HG02763 (cell line): ENCODE measurements around the gene SLAMF8.

Experiments used
- ATAC-seq: cut with Tn5 transposase; IDR thresholded peaks from one replicate; pipeline ENCODE4 v1.9.1; 2021; ENCODE audit warnings: mild to moderate bottlenecking, moderate library complexity; ENCODE audit not compliant: unreplicated experiment

The SLAMF8 gene

DNA sequence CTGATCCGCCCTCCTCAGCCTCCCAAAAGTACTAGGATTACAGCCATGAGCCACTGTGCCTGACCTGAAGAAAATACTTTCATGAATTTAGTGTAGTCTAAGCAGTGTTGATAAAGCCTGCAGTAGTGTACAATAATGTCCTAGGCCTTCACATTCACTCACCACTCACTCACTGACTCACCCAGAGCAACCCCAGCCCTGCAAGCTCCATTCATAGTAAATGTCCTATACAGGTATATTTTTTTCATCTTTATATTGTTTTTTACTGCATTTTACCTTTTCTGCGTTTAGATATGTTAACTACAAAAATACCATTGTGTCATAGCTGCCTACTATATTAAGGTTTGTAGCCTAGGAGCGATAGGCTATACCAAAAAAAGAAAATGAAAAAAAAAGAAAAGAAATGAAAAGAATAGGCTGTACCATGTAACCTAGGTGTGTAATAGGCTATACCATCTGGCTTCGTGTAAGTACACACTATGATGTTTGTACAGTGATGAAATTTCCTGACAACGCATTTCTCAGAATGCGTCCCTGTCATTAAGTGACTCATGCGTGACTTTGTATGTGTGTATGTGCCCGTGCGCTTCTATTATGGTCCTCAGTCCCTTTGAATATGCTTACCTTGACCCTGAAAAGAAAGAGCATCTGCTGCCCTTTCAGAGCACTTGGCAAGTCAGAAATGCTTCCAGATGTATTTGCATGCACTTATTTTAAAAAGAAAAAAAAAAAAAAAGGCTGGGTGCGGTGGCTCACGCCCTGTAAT, 9.2 kb upstream of the SLAMF8 start:
- no peak for ATAC-seq

DNA sequence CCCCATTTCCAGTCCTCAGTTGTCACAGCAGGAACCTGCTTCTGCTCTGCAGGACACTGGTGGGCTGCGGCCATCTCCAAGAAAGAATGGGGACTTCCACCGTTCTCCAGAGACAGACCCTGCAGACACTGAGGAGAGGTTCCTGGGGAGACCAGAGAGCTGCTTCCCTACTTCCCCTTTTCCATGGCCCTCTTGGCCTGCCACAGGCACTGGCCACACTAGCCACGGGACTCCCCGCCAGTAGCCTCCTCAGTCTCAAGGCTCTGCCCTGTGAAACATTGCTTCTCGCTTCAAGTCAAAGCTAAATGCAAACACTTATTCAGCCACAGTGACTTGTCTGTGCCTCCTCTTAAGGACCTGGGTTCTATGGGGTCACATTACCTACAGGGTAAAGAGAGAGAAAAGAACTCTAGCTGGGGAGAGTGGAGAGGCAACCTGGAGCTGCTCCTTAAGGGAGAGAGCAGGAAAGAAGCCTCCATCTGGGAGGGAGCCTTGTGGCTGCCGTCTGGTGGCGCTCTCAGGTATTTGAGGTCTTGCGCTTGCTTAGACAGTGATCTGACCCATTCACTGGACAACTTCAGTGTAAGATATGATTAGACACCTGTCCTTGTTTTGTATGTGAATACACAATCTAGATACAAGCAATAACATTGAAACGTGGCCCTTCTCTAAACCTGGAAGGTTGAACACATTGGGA, 5.4 kb upstream of the SLAMF8 start:
- no peak for ATAC-seq

DNA sequence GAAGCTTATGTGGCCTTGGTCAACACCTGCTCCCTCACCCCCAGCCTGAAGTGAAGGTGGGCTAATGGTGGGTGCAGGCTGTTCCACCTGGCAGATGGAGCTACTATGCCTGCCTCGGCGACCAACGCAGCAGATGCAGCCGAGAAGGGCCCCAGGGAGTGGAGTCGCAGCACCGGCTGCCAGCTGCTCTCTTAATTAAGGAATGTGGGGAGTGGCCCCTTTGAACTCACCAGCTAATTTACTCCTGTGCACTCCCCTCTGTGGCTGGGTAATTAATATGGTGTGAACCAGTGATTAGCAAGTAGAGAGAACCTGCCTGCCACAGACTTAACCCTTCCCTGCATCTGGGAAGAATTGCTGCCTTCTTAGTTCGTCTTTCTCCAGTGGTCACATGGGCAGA, 3.3 kb upstream of the SLAMF8 start:
- no peak for ATAC-seq

DNA sequence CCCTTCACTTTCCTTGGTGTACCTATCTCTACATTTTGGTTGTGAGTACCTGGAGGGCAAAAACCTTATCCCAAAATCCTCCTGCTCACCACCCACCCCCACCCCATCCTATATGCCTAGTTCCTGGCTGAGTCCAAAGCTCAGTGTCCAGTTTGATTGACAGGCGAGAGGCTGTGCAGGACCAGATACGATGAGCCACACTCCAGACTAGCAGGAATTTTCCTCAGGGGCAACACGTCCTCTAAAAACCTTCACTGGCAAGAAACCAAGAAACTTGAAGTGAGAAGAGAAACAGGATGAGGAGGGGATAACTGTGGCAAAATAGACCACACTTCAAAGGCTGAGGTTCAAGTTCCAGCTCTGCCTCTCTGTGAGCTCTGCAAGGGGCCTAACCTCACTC, 1.1 kb upstream of the SLAMF8 start:
- ATAC-seq = no peak

DNA sequence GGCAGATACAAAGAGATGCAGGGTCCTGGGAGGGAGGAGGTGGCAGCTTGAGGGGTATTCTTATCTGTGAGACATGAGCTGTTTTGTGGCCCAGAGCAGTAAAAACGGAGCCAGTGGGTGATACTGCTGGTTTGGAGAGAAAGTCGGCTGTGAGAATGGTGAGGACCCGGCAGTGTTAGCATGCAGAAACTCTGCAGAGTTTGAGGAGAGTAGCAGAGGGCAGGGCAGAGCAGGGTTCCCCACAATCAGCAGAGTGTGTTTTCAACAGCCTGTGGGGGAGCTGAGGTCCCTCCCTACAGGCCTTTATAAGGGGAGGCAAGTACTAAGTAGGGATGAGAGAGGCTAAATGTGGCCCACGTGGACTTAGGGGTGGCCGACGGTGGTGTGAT, 423 bp downstream of the SLAMF8 start:
- ATAC-seq = no peak

DNA sequence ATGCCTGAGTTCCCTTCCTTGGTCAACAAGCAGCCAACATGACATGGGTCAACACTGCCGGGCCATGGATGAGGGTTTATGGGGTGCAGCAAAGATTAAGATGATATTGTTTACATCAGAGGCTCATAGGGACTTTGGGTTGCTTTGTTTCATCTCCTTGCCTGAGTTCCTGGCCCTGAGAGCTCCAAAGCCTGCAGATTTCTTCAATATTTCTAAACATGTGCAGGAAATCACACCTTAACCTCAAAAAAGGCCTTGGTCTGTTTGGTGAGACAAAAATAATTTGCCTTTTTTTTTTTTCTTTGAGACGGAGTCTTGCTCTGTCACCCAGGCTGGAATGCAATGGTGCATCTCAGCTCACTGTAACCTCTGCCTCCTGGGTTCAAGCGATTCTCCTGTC, 876 bp downstream of the SLAMF8 start:
- no peak for ATAC-seq

DNA sequence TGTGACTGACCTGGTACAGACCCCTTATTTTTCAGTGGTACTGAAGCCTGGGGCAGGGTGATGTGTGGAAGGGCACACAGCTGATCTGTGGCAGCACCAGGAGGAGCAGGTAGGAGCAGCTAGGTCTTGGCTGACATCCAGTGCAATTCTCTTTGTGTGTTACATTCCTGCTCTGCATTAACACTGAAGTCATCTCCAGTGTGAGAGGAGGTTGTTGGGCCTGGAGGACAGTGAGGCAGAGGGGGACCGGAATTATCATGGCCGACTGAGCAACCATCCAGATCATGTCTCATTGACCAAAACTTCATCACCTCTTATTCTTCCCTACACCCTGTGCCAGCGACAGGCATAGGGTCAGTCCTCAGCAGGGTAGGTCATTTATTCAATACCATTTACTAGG, 1.5 kb downstream of the SLAMF8 start:
- no peak for ATAC-seq

DNA sequence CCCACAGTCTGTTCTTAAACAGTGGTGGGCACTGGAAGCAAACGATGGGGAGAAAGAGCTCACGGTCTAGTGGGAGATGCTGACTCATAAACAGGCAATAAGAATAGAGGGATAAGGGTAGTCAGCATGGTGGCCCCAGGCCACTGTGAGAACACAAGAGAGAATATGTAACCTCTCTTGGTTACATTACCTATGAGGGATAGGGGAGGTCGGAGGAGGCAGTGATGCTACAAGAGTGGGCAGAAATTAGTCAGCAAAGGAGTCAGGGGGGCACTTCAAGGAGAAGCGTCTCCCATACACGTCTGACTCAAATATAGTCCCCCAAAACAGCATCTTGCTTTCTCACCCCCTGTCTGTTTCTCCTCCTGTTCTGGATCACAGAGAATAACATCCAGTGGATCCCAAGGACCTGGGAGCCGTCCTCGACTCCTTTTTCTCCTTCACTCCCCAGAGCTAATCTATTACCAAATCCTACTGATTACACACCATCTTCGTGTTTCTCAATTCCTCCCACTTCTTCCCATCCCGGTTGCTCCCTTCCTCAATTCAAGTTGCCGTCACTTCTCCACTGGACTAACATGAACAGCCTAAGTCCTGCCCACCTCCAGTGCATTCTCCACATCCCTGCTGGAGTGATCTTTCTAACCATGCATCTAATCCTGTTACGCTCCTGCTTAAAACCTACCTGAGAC, 2.1 kb downstream of the SLAMF8 start:
- ATAC-seq = no peak

DNA sequence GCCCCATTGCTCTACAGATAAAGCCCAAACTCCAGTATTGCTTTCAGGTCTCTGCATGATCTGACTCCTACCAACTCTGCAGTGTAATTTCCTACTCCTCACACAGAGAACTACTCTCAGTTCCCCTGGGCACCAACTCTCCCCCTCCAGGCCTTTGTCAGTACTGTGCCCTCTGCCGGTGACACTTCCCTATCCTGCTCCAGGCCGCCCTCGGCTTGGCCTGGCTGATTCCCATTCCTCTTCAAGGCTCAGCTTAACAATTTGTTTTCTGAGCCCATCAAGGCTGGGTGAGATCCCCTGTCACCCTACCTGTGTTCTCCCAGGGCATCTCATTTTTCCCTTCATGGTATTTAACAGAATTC, 2.6 kb downstream of the SLAMF8 start:
- peak; percentile 81 for ATAC-seq

DNA sequence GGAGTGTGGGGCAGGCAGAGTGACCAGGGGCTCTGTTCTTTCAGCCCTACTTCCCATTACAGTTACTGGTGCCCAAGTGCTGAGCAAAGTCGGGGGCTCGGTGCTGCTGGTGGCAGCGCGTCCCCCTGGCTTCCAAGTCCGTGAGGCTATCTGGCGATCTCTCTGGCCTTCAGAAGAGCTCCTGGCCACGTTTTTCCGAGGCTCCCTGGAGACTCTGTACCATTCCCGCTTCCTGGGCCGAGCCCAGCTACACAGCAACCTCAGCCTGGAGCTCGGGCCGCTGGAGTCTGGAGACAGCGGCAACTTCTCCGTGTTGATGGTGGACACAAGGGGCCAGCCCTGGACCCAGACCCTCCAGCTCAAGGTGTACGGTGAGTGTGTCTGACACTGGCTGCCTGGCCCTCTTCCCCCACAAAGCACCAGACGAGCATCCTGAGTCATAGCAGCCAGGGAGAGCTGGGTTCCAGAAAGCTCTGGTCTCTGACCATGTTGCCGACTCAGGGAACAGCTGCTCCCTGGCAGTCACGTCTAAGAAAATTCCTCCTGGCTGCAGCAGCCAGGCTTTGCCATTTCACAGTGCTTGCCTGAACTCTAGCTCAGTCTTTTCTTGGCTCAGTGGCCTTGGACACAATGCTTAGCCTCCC, 3.3 kb downstream of the SLAMF8 start:
- no peak for ATAC-seq

DNA sequence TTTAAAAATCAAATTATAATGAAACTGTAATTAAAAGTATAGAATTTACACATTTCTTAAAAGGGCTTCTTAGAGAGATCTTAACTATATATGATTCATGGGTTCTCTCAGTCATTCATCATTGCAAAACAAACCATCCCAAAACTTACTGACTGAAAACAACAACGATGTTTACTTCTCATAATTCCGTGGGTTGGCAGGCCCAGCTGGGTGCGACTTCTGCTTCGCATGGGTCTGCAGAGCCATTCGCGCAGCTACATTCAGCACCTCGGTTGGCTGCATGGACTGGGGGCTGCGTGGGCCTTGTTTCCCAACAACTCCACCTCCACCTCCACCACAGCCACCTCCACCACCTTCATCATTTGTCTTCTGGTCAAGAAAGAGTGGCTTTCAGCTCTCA, 4.0 kb downstream of the SLAMF8 start:
- ATAC-seq = no peak

DNA sequence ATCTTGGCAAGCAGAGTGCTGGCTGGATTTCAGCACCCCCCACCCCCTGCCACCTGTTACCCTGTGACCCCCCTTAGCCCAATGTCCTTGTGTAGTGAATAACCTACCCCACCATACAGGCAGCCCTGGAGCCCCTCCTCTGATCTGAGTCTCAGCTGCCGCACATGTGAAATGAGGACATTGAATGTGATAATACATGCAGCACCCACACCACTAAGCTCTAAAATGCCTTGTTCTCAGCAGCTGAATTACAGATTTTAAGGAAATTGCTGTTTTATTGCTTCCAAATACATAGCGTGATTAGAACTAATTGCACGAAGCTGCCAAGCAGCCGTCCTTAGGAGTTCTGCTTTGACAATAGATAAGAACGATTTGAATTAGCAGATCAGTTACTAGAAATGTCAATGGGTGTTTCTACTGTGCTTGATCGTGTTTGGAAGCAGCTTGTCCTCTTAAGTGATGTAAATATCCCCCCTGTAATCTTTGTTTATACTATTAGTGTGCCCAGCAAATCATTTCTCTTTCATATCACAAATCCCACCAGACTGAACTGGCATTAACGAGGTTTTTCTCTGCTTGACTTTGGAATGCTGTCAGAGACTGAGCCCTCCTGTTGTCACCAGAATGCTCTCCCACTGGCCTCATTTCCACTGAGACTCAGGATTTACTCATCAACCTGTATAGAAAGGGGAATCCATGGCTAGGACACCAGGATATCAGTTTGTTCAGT, 4.9 kb downstream of the SLAMF8 start:
- ATAC-seq = no peak

DNA sequence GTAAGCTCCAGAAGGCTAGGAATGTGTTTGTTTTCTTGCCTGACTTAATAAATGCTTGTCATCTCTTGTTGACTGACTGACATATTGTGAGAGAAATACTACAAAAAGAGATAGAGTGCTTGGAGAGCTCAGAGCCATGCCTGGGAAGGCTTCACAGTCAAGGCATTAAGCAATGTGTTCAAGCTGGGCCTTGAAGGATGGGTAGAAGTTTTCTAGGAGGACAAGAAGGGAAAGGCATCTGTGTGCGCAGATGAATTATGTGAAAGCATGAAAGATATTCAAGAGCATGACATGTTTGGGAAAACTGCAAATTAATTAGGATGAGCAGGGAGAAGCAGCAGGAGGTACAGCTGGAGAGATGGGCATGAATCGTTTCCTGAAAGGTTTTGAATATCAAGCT, 5.6 kb downstream of the SLAMF8 start:
- ATAC-seq = no peak

DNA sequence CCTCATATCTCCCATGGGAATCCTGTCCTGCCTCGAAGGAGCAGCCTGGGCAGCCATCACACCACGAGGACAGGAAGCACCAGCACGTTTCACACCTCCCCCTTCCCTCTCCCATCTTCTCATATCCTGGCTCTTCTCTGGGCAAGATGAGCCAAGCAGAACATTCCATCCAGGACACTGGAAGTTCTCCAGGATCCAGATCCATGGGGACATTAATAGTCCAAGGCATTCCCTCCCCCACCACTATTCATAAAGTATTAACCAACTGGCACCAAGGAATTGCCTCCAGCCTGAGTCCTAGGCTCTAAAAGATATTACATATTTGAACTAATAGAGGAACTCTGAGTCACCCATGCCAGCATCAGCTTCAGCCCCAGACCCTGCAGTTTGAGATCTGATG, 8.7 kb downstream of the SLAMF8 start:
- ATAC-seq = no peak

DNA sequence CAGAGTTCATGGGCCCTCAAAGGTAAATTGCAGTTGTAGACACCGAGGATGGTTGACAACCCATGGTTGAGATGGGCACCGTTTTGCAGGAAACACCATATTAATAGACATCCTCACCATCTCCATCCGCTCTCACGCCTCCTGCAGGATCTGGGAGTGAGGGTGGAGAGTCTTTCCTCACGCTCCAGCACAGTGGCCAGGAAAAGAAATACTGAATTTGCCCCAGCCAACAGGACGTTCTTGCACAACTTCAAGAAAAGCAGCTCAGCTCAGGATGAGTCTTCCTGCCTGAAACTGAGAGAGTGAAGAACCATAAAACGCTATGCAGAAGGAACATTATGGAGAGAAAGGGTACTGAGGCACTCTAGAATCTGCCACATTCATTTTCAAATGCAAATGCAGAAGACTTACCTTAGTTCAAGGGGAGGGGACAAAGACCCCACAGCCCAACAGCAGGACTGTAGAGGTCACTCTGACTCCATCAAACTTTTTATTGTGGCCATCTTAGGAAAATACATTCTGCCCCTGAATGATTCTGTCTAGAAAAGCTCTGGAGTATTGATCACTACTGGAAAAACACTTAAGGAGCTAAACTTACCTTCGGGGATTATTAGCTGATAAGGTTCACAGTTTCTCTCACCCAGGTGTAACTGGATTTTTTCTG, 9.3 kb downstream of the SLAMF8 start:
- ATAC-seq = no peak

DNA sequence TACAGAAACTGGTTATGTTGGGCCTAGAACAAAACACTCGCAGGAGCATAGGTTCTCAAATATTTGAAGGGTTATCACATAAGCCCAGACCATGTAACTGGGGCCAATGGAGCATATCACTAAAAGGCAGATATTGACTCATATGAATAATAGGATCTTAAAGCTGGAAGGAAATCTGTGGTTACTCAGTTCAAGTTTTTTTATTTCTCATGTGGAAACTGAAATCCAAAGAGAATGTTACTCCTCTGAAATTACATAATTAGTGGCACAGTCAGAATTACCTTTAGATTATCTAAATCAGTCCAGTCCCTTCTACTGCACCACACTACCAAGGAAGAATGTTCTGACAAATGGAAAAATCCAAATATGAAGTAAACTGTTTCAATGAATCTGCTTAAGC, 12.0 kb downstream of the SLAMF8 start:
- no peak for ATAC-seq

DNA sequence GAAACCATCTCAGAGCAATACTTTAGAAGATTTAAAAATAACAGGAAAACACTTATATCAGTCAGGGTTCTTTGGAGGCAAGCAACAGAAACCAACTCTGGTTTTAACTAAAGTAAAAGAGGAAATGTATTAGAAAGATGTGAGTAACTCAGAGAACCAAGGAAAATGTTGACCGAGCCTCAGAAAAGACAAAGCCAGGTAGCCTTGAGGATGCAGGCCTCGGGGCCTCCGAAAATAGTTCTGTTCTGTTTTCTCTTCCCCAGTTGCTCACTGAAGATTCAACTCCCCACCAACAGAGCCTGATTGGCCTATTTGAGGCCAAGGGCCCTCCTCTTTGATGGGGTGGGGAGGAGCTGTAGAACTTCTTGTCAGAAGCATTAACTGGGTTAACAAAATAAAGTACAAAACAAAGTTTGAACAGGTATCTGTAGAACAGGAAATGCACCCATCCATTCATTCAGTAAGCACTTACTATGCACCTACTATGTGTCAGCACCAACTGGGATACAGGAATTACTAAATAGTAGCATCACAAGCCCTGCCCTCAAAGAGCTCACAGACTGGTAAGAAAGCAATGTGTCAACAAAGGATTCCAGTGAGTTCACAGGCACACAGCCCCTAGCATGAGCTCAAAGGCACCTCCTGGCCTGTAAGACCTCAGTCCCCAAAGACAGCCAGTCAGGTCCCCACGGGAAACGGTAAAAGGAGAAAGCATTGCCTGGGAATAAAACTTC, 12.6 kb downstream of the SLAMF8 start:
- ATAC-seq = peak; percentile 47

DNA sequence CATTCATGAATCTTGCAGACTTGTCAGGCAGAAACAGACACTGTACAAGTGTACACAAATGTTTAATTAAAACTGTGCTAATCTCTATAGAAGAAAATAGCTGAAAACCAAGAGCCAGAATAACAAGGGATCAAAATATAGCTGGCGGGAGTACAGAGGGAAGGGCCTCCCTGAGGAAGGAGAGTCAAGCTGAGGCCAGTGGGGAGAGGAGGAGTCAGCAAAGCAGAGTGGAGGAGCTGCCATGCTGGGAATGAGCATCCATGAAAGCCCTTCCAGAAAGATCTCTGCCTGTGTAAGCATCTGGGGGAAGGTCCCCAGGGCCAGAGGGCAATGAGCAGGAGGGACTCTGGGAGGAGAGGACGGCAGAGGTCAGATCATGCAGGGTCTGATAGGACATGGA, 15.1 kb downstream of the SLAMF8 start:
- ATAC-seq = no peak

DNA sequence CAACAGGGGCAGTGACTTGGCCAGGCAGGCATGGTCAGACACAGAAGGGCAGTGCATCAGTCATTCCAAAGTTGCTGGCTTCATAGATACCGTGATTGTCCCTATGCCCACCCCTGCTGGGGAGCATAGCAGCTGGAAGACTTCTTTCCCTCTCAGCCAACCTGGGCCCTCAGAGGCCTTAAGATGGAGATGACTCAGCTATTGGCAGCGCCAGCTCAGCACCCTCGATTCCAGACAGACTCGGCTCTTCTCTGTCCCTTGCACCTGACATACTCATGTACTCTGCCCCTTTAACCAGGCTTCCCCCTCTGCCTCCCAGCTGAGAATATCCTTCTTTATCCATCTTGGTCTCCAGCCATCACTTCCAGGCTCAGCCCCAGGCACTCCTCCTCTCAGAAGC, 16.8 kb downstream of the SLAMF8 start:
- ATAC-seq = no peak
